HG03439 (cell line): Measurements from ENCODE around the gene NAT8.
"Not testable (repeated sequence)": the region's sequence is repeated elsewhere in the genome, so short reads cannot be mapped to it uniquely, and the experiment has no call there.

Experiments used
- ATAC-seq: cut with Tn5 transposase; IDR thresholded peaks from one replicate; pipeline ENCODE4 v1.9.1; 2021; ENCODE audit warnings: mild to moderate bottlenecking, moderate library complexity; ENCODE audit not compliant: unreplicated experiment

NAT8 gene, protein sequence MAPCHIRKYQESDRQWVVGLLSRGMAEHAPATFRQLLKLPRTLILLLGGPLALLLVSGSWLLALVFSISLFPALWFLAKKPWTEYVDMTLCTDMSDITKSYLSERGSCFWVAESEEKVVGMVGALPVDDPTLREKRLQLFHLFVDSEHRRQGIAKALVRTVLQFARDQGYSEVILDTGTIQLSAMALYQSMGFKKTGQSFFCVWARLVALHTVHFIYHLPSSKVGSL

DNA sequence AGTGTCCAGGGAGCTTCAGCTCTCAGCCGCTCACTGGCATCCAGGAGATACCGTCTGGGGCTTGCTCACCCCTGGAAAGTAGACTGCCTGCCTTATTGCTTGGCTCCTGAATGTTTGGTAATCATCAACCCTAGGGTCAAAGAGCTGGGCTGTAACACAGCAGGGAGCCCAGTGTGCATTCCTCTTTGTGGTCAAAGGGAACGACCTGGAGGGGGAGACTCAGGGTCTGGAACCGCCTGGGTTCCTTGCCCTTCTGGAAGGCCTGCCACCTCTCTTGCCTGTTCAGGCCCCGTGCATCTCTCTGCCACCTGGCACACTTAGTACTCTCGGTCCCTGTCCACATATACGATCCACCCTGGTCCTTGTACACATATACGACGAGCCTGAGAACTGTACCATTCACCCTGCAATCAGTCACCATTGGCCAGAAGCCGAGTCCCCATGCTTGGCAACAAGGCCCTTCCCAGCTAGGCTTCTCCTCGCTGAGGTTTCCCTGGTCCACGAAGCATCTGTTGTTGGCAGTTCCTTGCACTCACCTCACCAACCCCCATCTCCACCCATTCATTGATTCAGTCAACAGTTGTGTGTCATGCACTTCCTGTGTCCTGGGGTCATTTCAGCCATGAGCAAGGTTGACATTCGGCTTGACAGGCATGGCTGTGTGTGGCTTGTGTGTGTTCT lies at the start of gene NAT8:
Gene NAT8 (minus strand): TSS at position 85 of the 681 bp plus-strand sequence. CDS start 794 bp downstream, outside the sequence.
- ATAC-seq, result no peak

DNA sequence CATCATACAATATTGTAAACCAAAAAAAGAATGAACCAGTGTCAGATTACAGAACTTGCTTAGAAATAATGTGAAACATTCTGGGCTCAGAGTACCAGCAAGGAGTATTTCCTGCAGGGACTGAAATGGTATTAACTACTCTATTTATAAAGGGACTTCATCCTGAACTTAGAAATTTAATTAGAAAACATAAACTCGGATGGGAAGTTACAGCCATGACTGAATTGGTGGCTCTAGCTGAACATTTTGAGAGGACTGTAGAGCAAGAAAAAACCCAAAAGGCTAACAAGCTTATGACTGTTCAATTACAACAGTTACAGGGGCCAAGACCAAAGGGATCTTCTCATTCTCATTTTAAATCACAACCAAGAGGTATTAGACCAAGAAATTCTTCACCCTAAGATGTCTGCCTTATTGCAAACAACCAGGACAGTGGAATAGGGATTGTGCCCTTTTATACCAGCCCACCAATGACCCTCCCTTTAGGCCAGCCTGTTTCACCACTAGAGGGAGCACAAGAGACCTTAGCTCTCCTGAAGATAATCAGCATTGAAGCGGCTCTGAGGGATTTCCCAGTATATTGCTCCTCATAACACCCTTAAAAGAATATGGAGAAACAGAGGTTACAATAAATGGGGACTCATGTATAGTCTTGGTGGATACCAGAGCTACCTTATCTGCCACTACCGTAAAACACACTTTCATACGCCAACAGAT lies 48.3 kb upstream of the NAT8 start:
- ATAC-seq, result not testable (repeated sequence)

GRCh38 chr2:73688494-73688893 lies 46.3 kb upstream of the NAT8 start:
- ATAC-seq, result not testable (repeated sequence)

DNA sequence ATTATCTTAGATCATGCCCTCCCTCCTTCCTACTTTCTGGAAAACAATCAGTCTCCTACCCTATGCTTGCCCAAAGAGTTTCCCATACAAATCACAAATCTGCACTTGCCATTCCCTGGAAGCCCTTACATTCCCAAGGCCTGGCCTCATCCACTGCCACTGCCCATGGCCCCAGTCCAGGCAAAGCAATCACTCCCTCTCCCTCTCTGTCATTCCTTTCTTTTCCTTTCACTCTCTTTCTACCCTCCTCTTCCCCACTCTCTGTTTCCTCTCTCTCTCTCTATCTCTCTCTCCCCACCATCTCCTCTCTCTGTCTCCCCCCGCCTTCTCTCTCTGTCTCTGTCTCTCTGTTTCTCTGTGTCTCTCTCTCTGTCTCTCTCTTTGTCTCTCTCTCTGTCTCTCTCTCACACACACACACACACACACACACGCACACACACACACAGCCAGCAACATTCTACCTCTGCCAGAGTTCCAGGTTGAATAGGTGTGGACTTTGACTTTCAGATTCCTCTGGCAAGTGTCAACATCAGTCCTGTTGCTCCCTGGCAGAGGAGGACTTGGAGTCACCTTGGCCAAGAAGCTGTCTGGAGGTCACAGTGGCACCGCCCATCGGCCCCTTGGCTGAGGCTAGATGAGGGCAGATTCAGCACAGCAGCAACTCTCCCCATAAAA lies 43.7 kb upstream of the NAT8 start:
- ATAC-seq, result no peak

- ATAC-seq, result not testable (repeated sequence)
These were observed 42.7 kb upstream of the NAT8 start for GRCh38 chr2:73684905-73685304.

GRCh38 chr2:73684325-73684724 lies 42.1 kb upstream of the NAT8 start:
- ATAC-seq, result not testable (repeated sequence)

- not testable (repeated sequence) for ATAC-seq
These were observed 37.8 kb upstream of the NAT8 start for GRCh38 chr2:73679951-73680571.

DNA sequence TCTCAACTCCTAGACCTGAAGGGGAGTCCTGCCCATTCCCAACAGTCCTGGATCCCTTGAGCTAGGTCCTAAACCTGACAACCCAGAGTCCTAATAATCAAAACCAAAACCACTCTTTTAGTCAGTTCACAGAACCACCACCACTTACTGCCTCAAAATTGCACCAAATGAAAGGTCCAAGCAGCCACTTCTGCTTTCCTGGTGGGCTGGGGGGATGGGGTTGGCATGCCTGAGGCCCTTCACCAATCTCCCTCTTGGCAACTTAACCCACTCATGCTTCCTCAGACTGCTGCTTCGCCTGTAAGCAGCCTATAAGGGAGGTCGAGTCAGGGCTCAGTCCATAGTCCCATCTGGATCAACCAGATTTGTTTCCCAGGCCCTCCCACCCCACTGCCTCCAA lies 37.0 kb upstream of the NAT8 start:
- ATAC-seq, result not testable (repeated sequence)

DNA sequence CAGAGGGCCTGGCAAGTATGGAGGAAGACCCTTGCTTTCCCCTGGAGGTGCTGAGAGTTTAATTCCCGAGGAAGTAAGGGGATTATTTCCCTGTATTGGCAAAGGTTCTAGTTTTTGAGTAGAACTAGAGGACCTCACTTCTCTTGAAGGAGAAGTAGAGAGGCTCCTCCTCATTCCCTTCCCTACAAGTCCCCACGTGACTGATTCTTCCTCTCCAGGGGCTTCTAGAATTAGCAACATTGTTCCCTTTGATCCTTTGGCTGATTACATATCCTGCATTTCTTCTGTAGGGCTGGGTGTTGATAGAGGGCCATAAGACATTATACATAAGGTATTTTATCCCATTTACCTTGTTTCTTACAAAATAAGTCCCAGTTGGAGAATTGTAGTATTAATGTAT lies 35.8 kb upstream of the NAT8 start:
- ATAC-seq, result not testable (repeated sequence)

GRCh38 chr2:73676211-73676610 lies 34.0 kb upstream of the NAT8 start:
- not testable (repeated sequence) for ATAC-seq

- peak; percentile 61 for ATAC-seq
These were observed 32.5 kb upstream of the NAT8 start for GRCh38 chr2:73674696-73675157.

DNA sequence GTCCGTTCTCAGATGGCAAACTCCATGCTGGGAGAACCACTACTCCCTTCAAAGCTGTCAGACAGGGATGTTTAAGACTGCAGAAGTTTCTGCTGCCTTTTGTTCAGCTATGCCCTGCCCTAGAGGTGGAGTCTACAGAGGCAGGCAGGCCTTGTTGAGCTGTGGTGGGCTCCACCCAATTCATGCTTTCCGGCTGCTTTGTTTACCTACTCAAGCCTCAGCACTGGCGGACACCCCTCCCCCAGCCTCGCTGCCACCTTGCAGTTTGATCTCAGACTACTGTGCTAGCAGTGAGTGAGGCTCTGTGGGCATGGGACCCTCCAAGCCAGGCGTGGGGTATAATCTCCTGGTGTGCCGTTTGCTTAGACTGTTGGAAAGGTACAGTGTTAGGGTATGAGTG lies 27.8 kb upstream of the NAT8 start:
- ATAC-seq, result not testable (repeated sequence)

DNA sequence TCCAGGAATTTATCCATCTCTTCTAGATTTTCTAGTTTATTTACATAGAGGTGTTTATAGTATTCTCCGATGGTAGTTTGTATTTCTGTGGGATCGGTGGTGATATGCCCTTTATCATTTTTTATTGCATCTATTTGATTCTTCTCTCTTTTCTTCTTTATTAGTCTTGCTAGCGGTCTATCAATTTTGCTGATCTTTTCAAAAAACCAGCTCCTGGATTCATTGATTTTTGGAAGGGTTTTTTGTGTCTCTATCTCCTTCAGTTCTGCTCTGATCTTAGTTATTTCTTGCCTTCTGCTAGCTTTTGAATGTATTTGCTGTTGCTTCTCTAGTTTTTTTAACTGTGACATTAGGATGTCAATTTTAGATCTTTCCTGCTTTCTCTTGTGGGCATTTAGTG lies 25.0 kb upstream of the NAT8 start:
- ATAC-seq, result not testable (repeated sequence)

- no peak for ATAC-seq
These were observed 12.0 kb upstream of the NAT8 start for GRCh38 chr2:73654175-73654574.

GRCh38 chr2:73652348-73652747 lies 10.1 kb upstream of the NAT8 start:
- no peak for ATAC-seq

GRCh38 chr2:73651591-73652230 lies 9.5 kb upstream of the NAT8 start:
- ATAC-seq, result no peak

DNA sequence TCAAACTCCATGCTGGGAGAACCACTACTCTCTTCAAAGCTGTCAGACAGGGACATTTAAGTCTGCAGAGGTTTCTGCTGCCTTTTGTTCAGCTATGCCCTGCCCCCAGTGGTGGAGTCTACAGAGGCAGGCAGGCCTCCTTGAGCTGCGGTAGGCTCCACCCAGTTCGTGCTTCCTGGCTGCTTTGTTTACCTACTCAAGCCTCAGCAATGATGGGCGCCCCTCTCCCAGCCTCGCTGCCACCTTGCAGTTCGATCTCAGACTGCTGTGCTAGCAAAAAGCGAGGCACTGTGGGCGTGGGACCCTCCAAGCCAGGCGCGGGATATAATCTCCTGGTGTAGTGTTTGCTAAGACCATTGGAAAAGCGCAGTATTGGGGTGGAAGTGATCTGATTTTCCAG lies 5.5 kb upstream of the NAT8 start:
- ATAC-seq, result not testable (repeated sequence)

DNA sequence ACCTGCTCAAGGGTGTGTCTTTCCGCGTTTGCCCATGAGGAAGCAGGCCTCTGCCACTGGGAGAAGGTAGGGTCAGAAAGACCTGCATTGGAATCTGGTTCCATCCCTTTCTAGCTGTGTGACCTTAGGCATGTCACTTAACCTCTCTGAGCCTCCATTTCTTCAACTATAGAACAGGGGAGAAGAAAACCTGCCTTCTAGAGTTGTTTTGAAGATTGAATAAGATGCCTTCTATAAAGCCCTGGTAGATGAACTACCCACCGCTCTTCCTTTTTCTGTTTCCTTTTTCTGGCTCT lies 507 bp downstream of the NAT8 start:
- ATAC-seq, result no peak

GRCh38 chr2:73640946-73641766 lies 1.1 kb downstream of the NAT8 start:
- ATAC-seq, result no peak

- no peak for ATAC-seq
These were observed 1.7 kb downstream of the NAT8 start for GRCh38 chr2:73640511-73640911.
